ENCODE data around the gene SPOCK2. TPM values are rescaled to one million over a fixed set of nuclear protein-coding genes. Genes with fewer than 3 reads are reported as not detected.

Gene SPOCK2
- total RNA-seq, 1 donor from 2014 or later: 187 TPM

DNA sequence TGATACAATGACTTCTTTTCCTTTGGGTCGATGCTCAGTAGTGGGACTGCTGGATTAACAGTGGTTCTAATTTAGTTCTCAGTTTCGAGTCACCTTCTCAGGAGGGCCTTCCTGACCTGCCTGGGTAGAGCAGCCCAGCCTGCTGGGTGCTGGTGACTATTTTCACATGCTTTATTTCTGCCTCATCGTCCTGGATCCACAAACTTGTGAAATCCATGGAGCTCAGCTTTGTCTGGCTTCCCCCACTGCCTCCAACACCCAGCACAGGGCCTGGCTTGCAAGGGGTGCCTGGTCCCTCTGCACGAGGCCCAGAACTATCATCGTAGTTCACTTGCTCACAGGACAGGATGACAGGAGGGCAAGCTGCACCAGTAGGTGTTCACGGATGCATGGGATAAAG, 46.9 kb downstream of the SPOCK2 start:
- H3K36me3 ChIP-seq: no peaks in the 10 kb centered on the region
- DNase-seq: no peak
- H3K27ac ChIP-seq: no peak overlapping the region
- no peaks in the 10 kb centered on the region for H3K9me3 ChIP-seq
- H3K27me3 ChIP-seq: no peaks in the 10 kb centered on the region
- TF ChIP-seq CTCF (IDR thresholded peaks at IDR 0.05): no peak
- ATAC-seq: no peak
- intact Hi-C loops (cut with DNase I): no loop called here
- H3K4me3 ChIP-seq: no peak overlapping the region
- peaks cover 5% of the 10 kb centered on the region for H3K4me1 ChIP-seq

DNA sequence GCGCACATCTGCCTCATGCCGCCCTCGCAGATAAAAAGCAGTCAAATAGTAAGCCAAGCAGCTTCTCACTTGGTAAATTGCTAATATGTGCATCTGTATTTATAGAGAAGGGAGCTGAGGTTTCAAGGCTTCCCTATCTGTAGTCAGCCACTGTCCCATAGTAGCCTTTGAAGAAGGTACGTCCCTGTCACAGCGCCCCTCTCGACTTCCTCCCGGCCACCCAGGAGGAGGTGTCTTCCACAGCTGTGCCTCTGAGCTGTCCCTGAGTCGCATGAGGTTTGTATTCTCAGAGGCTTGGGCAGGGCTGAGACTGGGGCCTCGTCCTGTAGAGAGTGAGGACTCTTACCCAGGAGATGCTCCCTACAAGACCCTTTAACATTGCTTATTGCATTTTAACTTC, 49.0 kb downstream of the SPOCK2 start:
- H3K9me3 ChIP-seq: no peaks in the 10 kb centered on the region
- ATAC-seq (no peak), DNase-seq (no peak)
- peaks cover 2% of the 10 kb centered on the region for H3K4me1 ChIP-seq
- no peak overlapping the region for H3K4me3 ChIP-seq
- no peaks in the 10 kb centered on the region for H3K27me3 ChIP-seq
- no peaks in the 10 kb centered on the region for H3K36me3 ChIP-seq
- intact Hi-C loops (cut with DNase I): no loop called here
- no peak for TF ChIP-seq CTCF (IDR thresholded peaks at IDR 0.05)
- H3K27ac ChIP-seq: no peak overlapping the region

GRCh38 chr10:72038458-72039001, 49.8 kb downstream of the SPOCK2 start:
- intact Hi-C loops (cut with DNase I): no loop called here
- no peaks in the 10 kb centered on the region for H3K27me3 ChIP-seq
- H3K4me1 ChIP-seq: no peaks in the 10 kb centered on the region
- no peaks in the 10 kb centered on the region for H3K9me3 ChIP-seq
- ATAC-seq (no peak), DNase-seq (no peak)
- TF ChIP-seq CTCF (IDR thresholded peaks at IDR 0.05): no peak
- no peaks in the 10 kb centered on the region for H3K36me3 ChIP-seq
- no peak overlapping the region for H3K4me3 ChIP-seq
- H3K27ac ChIP-seq: no peak overlapping the region

DNA sequence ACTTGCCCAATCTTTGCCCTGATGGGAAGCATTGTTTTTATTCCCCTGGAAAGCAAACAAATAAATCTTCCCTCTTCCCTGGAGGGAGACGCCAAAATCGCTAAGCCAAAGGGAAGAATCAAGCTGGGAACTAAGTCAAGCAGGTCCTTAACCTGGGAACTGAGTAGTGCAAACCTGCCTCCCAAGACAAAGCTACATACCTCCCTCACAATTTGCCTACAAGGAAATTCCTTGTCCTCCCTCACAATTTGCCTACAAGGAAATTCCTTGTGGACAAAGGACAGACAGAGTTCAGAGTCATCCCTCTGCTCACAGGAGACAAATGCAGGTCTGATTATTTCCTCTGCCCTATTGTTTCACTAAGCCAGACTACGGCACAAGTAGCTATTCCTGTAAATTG, 50.5 kb downstream of the SPOCK2 start:
- Histone ChIP-seq H3K4me3 (no peak overlapping the region), H3K27me3 (no peaks in the 10 kb centered on the region), H3K4me1 (no peaks in the 10 kb centered on the region), H3K9me3 (no peaks in the 10 kb centered on the region), H3K36me3 (no peaks in the 10 kb centered on the region), H3K27ac (no peak overlapping the region)
- intact Hi-C loops (cut with DNase I): no loop called here
- no peak for ATAC-seq
- TF ChIP-seq CTCF (IDR thresholded peaks at IDR 0.05): no peak
- no peak for DNase-seq

DNA sequence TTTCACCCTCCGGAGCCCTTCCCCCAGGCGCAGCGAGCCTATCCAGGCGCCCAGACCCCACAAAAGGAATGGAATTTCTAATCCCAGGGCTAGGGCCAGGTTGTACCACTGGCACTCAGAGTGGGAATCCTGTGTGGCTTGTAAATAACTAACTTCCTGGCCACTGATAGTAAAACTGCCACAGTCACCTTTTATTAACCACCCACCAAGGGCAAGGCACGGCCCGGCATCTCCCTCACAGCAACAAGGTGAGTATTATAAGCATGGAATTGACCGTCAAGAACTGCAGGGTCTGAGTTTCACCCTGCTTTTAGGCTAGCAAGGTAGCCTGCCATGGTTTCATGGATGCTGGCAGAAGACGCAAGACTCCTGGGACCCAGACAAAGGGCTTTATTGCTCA, 51.1 kb downstream of the SPOCK2 start:
- Histone ChIP-seq H3K36me3 (no peaks in the 10 kb centered on the region), H3K9me3 (no peaks in the 10 kb centered on the region), H3K4me3 (no peak overlapping the region), H3K4me1 (no peaks in the 10 kb centered on the region), H3K27me3 (no peaks in the 10 kb centered on the region), H3K27ac (no peak overlapping the region)
- DNase-seq (no peak), ATAC-seq (no peak)
- TF ChIP-seq CTCF (IDR thresholded peaks at IDR 0.05): no peak
- intact Hi-C loops (cut with DNase I): no loop called here

GRCh38 chr10:72035252-72035887, 53.0 kb downstream of the SPOCK2 start:
- intact Hi-C loops (cut with DNase I): no loop called here
- DNase-seq: no peak

More at GRCh38 chr10:72035252-72035887, 53.0 kb downstream of the SPOCK2 start:
- Histone ChIP-seq H3K27me3 (no peaks in the 10 kb centered on the region), H3K4me3 (no peak overlapping the region), H3K9me3 (no peaks in the 10 kb centered on the region), H3K27ac (no peak overlapping the region), H3K36me3 (no peaks in the 10 kb centered on the region), H3K4me1 (no peaks in the 10 kb centered on the region)
- ATAC-seq: no peak
- no peak for TF ChIP-seq CTCF (IDR thresholded peaks at IDR 0.05)
